HG03520 (cell line): ENCODE data around the gene LRRC47.
"Not testable (repeated sequence)": the region's sequence is repeated elsewhere in the genome, so short reads cannot be mapped to it uniquely, and the experiment has no call there.

Experiments used
- ATAC-seq: cut with Tn5 transposase; IDR thresholded peaks from one replicate; pipeline ENCODE4 v1.9.1; 2021; ENCODE audit warnings: mild to moderate bottlenecking, moderate library complexity; ENCODE audit not compliant: unreplicated experiment

The LRRC47 gene

GRCh38 chr1:3749512-3749911 is 46.8 kb downstream of the LRRC47 start:
- no peak for ATAC-seq

- not testable (repeated sequence) for ATAC-seq
These were observed 47.9 kb downstream of the LRRC47 start for GRCh38 chr1:3748316-3748900.

DNA sequence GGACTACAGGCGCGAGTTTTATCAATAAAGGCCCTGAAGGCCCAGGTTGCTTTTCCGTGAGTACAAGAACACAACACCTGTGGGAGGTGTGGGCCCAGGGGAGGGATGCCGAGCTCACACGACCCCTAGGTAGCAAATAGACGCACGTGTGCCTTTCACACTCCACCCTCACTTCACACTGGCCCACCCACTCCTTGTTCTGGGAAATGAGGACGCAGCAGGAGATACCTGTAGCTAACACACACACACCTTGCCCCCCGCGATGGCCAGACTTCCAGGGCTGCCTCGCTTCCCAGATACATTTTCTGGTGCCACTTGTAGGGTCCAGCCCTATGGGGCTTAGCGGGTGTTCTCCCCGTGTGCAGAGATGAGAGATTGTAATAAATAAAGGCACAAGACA is 48.4 kb downstream of the LRRC47 start:
- ATAC-seq, result no peak

GRCh38 chr1:3747522-3747848 is 48.8 kb downstream of the LRRC47 start:
- no peak for ATAC-seq

DNA sequence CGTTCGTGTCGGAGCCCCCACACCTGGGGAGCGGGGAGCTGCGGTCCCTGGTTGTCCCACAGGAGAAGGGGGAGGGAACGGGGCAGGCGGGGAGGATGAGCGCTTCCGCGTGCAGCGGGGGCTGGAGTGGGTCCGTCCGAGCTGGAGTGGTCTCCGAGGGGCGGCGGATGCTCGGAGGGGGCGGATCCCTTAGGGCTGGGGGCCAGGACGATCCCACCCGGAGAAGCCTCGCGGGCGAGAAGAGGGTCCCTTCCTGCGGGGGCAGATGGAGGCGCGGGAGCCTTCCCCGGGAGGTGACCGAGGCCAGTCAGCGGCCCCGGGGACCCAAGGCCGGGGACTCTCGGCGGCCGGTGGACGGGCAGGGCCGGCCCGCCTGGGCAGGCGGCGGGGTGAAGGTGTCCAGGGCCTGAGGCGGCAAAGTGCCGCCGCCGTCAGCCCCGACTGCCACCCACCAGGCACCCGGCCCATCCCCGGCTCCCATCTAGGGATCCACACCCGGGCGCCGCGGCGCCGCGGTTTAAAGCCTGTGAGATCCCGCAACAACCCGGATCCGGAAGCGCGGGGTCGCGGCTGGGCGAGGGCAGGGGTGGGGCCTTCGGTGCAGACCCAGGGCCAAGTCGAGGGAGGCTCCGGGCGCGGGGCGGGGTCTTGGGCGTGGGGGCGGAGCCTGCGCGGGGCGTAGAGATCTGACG is 49.3 kb downstream of the LRRC47 start:
- ATAC-seq, result no peak

GRCh38 chr1:3746389-3746829 is 49.9 kb downstream of the LRRC47 start:
- ATAC-seq, result no peak

GRCh38 chr1:3745590-3746381 is 50.5 kb downstream of the LRRC47 start:
- ATAC-seq, result no peak

DNA sequence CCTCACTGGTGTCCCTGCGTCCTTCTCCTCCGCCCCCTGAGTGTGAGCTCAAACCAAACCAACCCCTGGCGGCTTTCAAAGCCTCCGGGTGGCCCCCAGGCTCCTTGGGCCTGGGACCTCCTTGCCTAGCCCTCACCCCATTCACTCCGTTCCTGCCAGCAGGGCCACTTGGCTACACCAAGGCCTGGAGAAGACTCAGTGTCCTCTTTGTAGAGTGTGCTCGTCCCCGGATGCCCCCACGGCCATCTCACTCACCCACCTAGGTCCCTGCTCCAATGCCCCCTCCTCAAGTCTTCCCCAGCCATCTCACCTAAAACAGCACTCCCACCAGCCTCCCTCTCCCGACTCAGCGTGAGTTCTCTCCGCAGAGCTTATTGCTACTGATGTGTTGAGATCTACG is 51.2 kb downstream of the LRRC47 start:
- no peak for ATAC-seq

- ATAC-seq, result no peak
These were observed 51.7 kb downstream of the LRRC47 start for GRCh38 chr1:3744646-3745045.

- no peak for ATAC-seq
These were observed 52.5 kb downstream of the LRRC47 start for GRCh38 chr1:3743826-3744225.

GRCh38 chr1:3743421-3743820 is 52.9 kb downstream of the LRRC47 start:
- ATAC-seq, result no peak

GRCh38 chr1:3742439-3743298 is 53.6 kb downstream of the LRRC47 start:
- ATAC-seq, result no peak

DNA sequence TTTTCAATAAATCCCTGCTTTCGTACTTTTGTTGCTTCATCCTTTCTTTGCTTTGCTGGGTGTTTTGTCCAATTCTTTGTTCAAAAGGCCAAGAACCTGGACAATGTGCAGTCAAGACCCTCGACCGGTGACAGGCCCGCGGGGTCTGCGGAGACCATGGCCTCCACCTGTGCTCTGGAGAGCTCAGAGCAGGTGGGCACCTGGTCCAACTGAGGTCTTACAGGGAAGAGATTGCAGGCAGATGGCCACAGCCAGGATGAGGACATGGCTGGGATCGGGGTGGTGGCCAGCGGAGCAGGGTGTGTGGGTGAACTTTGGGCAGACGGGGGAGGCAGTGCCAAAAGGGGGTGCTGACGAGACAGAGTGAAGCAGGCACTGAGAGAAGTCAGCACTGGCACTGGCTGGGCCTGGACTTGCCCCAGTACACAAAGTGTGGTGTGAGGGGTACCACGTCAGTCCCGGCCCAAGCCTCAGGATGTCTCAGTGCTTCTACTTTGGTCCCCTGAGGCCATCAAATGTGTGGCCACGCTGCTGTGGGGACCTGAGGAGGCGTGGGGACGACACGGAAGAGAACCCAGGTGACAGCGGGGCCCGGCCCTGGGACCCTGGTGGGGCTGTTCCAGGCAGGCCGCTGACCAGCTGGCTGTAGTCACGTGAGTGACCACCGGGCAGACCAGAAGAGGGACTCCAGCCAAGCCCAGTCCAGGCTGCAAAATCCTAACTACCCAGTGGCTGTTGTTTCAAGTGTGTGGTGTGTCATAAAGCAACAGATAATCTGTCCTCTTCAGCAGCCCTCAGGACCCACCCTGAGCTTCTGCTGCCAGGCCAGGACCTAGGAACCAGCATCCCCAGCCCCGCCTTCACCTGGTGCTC is 54.5 kb downstream of the LRRC47 start:
- no peak for ATAC-seq

GRCh38 chr1:3740752-3741151 is 55.5 kb downstream of the LRRC47 start:
- no peak for ATAC-seq

- no peak for ATAC-seq
These were observed 56.3 kb downstream of the LRRC47 start for GRCh38 chr1:3740042-3740441.

GRCh38 chr1:3738943-3739342 is 57.4 kb downstream of the LRRC47 start:
- ATAC-seq, result no peak

- ATAC-seq, result no peak
These were observed 59.6 kb downstream of the LRRC47 start for GRCh38 chr1:3736708-3737107.

DNA sequence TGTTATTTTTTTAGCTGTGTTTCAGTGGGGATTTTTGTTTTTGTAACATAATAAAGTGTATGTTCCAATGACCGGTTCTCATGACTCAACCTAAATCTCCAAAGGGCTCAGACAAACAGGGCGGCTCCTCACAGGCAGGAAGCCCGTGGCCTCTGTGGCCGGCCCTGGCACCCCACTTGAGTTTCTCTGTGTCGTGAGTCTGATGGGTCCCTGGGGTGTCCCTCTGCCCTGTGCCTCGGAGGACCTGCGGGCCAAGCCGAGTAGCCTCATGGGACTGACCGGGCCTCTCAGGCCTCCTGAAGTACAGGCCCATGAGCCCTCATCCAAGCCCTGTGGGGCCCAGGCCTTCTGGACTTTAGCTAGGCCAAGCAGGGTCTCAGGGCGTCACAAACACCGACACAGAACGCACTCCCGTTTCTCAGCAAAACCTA is 60.2 kb downstream of the LRRC47 start:
- no peak for ATAC-seq

GRCh38 chr1:3735688-3736087 is 60.6 kb downstream of the LRRC47 start:
- ATAC-seq, result no peak

GRCh38 chr1:3735027-3735681 is 61.1 kb downstream of the LRRC47 start:
- ATAC-seq, result no peak
